ENCODE data around the gene CYBB.

DNA sequence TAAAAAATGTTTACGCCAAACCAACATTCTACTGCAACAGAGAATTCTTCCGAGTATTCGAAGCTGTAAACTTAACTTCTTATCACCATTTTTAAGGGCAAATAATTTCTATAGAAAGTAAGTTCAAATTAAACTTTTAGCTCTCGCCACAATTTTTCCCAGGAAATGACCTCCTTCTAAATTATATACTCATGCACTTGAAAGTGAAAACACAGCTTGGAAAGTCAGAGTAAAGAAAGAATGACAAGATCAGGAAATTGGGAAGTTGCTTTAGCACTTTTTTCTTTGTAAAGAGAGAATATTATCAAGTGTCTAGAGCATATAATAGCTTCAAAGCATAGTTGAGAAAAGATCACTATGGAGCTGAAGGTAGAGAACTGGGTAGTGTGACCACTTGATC is 1.2 kb downstream of the CYBB start:
- TF ChIP-seq, protein P1, sequence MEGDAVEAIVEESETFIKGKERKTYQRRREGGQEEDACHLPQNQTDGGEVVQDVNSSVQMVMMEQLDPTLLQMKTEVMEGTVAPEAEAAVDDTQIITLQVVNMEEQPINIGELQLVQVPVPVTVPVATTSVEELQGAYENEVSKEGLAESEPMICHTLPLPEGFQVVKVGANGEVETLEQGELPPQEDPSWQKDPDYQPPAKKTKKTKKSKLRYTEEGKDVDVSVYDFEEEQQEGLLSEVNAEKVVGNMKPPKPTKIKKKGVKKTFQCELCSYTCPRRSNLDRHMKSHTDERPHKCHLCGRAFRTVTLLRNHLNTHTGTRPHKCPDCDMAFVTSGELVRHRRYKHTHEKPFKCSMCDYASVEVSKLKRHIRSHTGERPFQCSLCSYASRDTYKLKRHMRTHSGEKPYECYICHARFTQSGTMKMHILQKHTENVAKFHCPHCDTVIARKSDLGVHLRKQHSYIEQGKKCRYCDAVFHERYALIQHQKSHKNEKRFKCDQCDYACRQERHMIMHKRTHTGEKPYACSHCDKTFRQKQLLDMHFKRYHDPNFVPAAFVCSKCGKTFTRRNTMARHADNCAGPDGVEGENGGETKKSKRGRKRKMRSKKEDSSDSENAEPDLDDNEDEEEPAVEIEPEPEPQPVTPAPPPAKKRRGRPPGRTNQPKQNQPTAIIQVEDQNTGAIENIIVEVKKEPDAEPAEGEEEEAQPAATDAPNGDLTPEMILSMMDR (IDR thresholded peaks at IDR 0.05; ENCODE audit: low read length) = no peak
- TF ChIP-seq EZH2 (optimal IDR thresholded peaks at IDR 0.05; ENCODE audit: low read depth, low read length) = no peak
- no peak for TF ChIP-seq EZH2phosphoT487 (IDR thresholded peaks at IDR 0.05; ENCODE audit: low read length)

Data from MM.1S (cell line).